Activated T-cell treated with anti-CD3 and anti-CD28 coated beads for 4 hours (primary cell): ENCODE data around the gene NPAS4.
"Not testable (repeated sequence)": the region's sequence is repeated elsewhere in the genome, so short reads cannot be mapped to it uniquely, and the experiment has no call there.

ENCODE experiments used
- DNase-seq: peaks from one replicate; pipeline ENCODE4 v3.0.0-alpha.2; 2020

NPAS4 gene

DNA sequence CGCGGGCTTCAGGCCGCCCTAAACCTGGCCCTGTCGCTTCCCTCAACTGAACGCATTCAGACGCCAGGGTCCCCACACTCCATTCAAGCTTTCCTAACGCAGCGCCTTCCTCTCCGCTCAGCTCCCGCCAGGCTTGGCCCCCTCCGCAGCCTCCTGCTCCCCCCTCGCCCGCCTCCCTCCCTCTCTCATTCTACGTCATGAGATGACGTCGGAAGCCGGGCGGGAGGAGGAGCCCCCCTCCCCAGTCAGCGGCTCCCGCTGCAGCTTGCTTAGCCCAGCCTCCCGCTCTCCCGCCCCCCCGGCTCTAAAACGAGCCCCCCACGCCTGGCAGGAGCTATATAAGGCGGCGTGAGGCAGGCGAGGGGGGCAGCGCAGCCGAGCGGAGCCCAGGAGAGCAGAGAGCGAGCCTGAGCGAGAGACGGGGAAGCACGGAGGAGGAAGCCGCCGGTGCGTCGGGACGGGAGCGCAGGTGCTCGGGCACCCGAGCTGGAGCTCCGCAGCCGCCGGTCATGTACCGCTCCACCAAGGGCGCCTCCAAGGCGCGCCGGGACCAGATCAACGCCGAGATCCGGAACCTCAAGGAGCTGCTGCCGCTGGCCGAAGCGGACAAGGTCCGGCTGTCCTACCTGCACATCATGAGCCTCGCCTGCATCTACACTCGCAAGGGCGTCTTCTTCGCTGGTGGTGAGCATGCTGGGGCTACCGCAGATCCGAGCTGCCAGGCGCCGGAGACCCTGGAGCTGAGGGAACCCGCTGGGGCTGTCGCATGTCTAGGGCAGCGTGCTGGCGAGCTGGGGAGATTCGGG lies at the start of gene NPAS4:
TSS of gene NPAS4 (plus strand) at position 365 of the 806 bp plus-strand sequence. CDS start at position 510, 145 bp downstream.
- no peak for DNase-seq

DNA sequence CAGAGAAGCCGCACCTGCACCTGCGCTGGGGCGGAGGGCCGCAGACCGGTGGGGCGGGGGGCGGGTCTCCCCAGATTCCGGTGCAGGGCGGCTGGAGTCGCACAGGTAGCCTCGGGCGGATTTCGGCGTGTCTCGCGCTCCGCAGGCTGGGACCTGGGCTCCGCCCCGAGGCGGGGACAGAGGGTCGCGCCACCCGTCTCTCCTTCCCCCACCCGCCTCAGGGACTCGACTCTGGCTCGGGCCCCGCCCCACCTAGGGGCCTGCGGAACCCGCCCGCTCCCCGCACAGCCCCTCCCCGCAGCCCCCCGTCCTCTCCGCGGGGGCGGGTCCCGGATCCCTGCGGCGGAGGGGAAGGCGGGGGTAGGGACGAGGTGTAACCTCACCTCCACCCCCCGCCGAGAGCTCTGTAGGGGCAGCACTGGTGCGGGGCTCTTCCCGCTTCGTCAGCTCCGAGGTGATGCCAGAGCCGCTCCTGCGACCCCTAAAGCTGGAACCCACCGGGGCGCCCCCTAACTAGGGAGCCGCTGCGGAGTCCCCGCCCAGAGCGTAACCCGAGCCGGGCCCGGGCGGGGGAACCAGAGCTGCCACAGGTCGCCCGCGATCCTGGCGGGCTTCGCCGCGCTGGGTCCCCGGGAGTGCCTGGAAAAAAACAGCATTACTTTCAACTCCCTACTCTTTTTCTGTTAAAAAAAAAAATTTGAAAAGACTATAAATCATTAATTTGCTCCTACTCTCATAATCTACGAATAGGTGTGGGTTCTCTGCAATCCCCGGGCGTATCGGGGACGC lies 49.0 kb upstream of the NPAS4 start, which contains the start of gene SLC29A2:
TSS of gene SLC29A2 (minus strand) at position 134 of the 789 bp plus-strand sequence. CDS start 169 bp downstream, outside the sequence.
- DNase-seq: peak; percentile 58

DNA sequence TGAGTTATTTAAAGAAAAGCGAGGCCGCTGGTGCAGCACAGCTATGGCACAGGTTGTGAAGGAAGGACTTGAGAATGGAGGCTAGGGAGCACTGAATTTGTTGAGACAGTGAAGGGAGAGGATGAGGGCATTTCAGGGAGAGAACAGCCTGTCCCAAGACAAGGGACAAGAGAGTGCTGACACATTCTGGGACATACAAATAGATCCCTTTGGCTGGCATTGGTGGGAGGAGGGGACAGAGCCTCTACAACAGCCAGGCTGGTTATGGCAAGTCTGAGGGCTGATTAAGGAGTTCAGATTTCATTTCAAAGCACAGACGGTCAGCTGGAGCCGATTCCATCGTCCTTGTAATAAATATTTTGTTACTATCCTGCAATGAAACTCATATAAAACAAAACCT lies 47.6 kb upstream of the NPAS4 start:
- DNase-seq: no peak

DNA sequence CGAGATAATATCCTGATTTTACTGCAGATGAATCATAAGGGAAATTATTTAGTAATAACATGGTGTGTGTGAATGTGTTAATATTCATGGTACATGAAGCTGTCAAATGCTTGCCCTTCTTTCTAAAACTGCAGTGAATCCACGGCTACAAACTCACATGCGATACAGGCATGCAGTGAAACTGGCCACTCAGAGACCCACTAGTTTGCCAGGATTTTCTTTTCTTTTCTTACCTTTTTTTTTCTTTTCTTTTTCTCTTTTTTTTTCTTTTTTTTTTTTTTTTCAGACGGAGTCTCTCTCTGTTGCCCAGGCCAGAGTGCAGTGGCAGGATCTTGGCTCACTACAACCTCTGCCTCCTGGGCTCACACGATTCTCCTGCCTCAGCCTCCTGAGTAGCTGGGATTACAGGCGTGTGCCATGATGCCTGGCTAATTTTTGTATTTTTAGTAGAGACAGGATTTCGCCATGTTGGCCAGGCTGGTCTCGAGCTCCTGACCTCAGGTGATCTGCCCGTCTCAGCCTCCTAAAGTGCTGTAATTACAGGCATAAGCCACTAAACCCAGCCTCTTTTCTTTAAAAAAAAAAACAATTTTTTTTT lies 47.0 kb upstream of the NPAS4 start:
- not testable (repeated sequence) for DNase-seq

DNA sequence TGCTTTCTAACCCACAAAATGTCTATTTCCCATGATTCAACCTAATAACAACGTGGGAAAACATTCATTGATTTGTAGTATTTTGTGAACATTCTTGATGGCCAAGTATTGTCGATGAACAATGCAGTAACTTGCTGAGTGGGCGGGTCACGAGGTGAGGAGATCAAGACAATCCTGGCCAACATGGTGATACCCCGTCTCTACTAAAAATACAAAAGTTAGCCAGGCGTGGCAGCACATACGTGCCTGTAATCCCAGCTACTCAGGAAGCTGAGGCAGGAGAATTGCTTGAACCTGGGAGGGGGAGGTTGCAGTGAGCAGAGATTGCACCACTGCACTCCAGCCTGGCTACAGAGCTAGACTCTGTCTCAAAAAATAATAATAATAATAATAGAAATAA lies 40.6 kb upstream of the NPAS4 start:
- not testable (repeated sequence) for DNase-seq

DNA sequence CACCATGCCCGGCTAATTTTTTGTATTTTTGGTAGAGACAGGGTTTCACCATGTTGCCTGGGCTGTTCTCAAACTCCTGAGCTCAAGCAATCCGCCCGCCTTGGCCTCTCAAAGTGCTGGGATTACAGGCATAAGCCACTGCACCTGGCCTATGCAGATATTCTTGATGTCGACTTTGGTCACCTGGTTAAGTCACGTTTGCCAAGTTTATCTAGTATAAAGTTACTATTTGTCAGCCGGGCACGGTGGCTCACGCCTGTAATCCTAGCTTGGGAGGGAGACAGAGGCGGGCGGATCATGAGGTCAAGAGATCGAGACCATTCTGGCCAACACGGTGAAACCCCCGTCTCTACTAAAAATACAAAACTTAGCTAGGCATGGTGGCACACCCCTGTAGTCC lies 36.5 kb upstream of the NPAS4 start:
- DNase-seq: not testable (repeated sequence)

DNA sequence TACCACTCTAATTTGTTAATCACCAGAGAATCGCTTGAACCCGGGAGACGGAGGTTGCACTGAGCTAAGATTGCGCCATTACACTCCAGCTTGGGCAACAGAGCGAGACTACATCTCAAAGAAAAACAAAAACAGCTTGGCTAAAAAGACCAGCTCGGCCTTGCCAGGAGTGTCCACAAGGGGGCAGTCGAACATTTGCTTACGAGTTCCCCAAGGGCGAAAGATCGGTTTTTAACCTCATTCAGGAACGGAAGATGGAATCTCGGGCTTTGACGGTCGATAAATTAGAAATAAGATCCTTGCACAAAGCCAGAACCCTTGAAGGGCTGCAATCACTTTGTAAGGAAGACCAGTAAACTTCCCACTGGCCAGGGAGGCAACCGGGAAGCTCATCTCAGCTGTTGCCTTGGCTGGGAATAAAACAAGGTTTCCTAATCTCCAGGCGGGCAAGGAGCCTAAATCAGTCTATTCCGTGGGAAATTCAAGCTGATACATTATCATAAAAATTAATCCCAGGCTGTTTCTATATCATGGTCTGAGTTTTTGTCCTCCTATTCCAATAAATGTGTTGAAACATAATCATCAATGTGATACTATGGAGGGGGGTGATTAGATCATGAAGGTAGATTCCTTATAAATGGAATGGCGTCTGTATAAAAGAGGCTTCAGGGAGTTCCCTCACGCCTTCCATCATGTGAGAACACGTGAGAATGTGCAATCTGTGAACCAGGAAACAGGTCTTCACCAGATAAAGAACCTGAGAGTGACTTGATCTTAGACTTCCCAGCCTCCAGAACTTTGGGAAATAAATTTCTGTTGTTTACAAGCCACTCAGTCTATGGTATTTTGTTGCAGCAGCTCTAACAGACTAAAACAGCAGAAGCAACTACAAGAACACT lies 34.4 kb upstream of the NPAS4 start:
- peak; percentile 82 for DNase-seq

DNA sequence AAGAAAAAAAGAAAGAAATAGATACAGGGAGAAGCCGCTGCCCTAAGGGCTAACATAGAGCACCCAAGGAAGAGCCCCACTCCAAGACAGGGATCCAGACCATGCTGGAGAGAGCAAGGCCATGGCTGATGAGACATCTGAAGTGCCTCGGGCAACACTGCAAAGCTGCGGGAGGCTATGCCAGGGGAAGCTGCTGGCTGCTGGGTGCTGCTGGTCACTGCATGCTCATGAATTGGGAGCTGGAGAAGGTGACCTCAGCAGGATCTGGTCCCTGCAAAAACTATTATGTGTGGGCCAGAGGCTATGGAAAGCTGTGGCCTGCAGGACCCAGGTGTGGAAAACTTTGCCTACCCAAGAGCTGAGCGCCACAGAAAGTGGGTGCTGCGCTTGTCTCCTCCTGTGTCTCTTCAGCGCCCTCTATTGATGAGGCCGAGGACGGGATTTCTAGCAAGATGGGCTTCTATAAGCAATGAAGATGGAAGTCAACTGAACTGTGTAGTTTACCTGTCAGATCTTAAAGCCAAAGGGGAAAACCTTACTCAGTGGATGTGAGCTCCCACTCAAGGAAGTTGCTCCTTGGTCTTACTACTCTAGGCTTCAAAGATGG lies 32.0 kb upstream of the NPAS4 start:
- DNase-seq: peak; percentile 62

DNA sequence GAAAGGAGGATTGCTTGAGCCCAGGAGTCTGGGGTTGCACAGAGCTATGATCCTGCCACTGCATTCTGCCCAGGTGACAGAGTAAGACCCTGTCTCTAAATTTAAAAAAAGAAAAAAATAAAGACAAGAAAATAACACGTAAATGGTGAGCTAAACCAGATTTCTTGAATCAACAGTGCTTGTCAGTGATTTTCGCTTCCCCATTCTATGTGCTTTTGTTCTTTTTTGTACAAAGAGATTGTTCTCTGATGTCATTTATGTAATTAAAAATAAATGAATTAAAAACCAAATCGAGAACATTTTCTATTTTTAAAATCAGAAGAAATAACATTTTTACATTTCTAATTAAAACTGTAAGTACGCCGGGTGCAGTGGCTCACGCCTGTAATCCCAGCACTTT lies 29.5 kb upstream of the NPAS4 start:
- no peak for DNase-seq

DNA sequence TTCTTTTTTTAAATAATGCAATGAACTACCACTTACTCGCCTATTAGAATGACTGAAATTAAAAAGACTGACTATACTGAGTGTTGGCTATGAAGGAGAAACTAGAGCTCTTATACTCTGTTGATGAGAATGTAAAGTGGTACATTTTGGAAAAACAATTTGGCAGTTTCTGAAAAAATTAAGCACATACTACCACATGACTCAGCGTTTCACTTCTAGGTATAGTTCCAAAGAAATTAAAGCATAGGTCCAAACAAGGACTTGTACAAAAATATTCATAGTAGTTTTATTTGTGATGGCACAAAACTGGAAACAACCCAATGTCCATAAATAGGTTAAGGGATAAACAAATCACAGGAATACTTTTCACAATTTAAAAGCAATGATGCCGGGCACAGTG lies 26.9 kb upstream of the NPAS4 start:
- no peak for DNase-seq

DNA sequence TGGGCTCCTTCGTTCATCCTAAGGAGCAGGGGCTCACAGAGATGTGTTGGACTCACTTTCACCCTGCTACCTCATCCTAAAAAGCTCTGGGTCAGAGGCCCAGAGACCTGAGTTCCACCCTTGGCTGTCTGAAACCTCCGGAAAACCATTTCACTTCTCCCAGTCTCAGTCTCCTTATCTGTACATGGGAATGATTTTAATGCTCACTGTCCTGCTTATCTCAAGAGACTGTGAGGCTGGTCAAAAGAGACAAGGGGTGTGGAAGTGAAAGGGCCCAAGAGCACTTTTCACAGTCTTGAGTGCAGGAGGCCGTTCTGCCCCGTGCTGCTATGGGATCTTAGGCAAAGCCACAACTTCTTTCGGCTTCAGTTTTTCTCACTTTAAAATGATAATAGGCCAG lies 13.2 kb upstream of the NPAS4 start:
- DNase-seq: no peak

DNA sequence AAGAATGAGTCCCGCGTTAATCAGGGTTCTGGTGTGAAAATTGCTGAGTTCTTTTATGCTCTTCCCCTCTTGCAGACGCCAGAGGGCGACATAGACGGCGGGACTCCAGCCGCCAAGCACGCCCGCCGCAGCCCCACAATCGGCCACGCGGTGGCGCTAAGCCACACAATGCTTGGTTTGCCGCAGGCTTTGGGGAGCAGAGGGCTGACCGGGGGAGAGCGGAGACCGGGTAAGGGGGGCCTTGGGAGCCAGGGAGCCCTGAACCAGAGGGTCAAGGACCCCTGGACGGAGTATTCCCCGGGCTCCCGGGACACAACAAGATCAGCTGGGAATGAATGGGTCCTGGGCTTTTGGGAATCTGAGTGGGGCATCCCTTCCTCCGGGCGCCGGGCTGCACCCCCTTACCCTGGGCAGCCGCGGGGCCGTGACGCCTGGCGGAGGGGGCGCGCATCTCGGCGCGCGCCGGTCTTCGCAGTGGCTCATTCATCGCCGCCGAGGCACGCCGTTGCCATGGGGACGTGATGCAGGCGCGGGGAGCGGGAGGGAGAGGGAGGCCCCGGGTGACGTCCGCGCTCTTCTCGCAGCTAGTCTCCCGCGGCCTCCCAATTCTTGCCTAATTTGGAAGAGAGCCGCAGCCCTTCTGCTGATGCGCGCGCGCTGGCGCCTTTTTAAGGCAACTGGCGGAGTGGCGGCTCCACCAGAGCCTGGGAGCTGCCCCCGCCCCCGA lies 12.2 kb upstream of the NPAS4 start:
- peak; percentile 90 for DNase-seq

DNA sequence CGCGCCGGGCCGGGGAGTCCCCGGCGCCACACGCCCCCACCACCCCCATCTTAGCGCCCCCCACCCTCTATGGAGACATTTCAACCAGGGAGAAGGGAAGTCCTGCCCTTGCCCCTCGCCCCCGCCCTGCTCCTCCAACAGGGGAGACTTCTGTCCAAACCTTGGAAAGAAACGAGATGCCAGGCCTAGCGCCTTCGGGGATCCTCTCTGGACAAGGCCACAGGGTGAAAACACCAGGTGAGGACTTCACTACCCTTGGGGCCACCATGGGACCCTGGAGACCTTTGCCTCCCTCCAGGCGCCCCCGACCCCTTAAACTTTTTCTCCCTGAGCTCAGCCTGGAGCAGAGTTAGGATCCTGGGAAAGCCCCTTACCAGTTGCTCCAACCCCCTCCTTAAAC lies 11.6 kb upstream of the NPAS4 start:
- no peak for DNase-seq

DNA sequence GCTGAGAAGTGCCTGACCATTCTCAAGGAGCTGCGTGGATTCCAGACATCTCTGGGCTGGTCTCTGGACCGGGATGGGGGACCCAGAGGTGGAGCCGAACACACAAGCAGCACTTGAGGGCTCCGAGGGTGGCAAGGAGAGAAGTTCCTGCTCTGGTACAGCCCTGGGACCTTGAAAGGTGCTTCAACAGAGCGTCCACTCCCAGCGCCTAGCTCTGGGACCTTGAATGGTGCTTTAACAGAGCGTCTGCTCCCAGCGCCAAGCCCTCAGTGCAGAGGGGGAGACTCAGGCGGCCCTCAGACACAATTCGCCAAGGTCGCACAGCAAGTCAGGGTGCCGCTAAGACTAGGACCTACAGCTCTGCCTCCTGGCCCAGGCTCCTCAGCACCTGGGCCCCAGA lies 10.6 kb upstream of the NPAS4 start:
- no peak for DNase-seq

DNA sequence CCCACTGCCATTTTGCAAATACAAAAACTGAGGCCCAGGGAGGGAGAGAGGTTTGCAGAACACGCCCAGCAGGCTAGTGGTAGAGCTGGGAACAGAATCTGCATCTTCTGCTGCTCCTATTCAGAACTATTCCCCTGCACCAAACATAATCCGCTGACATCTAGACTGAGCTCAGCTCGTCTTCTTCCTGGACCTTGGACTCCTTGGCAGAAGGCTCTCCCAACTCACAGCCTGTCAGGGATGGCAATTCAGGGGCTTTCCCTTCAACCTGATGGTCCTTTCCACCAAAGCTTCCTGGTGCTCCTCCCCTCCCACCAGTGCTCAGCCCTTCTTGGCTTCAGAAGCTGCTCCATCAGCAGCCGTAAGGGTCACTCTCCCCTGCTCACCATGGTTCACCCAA lies 9.5 kb upstream of the NPAS4 start:
- DNase-seq: no peak

DNA sequence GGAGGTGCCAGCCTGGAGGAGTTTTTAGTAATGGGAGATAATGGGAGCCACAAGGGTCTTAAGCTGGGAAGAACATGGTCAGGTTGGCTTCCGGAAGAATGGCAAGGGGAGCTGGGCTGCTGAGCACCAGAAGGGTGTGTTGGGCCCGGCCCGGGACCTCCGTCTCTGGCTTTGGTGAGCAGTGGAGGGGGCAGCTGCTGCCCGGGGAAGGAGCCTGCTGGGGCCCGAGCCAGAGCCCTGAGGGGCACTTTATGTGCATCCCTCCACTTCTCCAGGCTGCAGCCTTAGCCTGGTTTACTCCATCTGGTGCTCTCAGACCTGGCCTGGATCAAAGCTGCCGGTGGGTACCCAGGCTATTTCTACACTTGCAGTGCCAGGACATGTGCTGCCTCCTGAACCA lies 8.7 kb upstream of the NPAS4 start:
- DNase-seq: no peak

DNA sequence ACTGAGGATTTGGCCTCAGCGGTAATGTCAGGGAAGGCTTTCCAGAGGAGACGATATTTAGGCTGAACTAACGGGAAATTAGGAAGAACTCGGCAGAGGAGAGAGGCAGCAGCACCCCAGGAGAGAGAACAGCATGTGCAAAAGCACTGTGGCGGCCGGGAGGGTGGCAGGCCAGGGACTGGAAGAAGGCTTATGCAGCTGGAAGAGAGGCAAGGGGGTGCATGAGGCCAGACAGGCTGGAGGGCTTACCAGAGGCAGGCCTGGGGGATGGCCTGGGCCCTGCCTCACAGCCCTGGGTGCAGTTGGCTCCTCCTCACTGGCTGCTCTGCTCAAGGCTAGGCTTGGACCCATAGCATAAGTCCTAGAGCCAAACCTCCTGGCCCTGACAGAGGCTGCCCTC lies 7.7 kb upstream of the NPAS4 start:
- DNase-seq: no peak

DNA sequence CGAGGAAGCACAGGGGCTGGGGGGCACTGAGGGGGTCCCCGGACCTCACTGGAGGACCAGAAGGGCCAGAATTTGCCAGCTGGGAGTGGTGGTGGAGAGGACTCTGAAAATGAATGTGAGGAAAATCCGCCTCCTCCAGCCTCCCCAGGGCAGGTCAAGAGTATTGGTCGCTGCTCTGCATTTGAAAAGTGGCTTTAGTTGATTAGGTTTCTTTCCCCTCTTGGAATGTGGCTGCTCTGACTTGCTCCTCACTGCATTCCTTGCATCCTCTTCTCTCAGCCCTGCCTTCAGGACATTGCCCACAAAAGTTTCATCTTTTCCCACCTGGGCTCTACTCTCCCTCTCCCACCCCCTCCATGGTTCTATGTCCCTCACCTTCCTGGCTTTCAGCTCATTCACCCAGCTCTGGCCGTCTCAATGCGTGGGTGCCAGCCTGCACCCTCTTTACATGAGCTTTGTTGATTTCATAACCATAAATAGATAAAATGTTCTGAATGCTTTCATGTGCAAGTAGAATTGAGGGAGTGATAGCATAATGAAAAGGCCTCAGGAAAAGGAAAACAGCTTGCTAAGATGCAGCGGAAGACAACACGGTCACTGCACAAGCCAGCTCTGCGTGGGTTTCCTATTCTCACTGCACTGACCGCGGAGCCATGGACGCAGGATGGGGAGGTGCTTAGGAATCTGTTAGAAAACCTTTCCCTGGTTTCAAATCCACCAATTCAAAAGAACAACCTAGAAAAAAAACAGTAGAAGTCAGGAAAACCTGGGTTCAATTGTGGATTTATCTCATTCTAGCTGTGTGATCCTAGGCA lies 6.5 kb upstream of the NPAS4 start:
- no peak for DNase-seq

DNA sequence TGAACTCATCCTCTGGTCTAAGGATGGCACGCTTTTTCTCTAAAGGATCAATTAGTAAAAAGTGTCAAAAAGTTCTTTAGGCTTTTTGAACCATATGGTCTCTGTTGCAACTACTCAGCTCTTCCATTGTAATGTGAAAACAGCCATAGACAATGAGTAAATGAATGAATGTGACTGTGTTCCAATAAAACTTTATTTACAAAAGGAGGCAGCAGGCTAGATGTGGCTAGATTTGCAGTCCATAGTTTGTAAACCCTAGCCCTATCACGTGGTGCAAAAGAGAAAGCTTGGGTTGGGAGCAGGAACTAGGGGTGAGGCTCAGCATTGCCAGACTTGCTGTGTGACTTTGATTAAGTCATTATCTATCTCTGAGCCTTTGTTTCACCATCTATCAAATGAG lies 5.4 kb upstream of the NPAS4 start:
- no peak for DNase-seq

DNA sequence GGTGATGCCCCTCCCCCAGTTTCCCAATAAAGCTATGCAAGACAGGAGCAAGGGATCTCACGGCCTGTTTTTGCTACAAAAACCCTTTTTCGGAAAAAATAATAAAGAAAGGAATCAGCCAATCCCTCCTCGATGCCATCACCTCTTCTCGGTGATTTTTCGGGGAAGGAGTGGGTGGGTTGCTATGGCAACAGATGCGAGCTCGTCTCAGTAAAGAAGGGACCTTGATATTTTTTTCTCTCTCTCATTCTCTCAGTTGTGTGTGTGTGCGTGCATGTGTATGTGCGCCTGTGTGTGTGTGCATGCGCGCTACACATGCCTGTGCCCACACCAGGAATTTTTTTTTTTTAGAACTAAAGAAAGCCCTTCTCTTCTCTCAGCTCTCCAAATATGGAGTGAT lies 3.8 kb upstream of the NPAS4 start:
- no peak for DNase-seq
